Stimulated activated naive B cell treated with anti-CD40 and anti-IgM and Interleukin-4, amounts not matched to agents 10 μg/mL and 1 μg/mL and 100 μg/mL, for 72 hours (primary cell): ENCODE data around the gene ARHGAP40.

ENCODE experiments used
- ATAC-seq, 2 donors: fragments of 150-1000 bp; cut with Tn5 transposase; replicated peaks; 2 replicates each; pipeline ENCODE4 v1.10.0; 2021; ENCODE audit warnings: moderate library complexity in 1 of 2
- DNase-seq: peaks from one replicate; pipeline ENCODE4 v3.0.0; 2021
- H3K27ac Mint-ChIP-seq: one replicate; pipeline ENCODE4 v1.8.0; 2022; ENCODE audit warnings: mild to moderate bottlenecking, mixed read lengths
- H3K27me3 Mint-ChIP-seq, 2 donors: one replicate each; pipeline ENCODE4 v1.8.0; 2022; ENCODE audit warnings: mixed read lengths in 2 of 2
- H3K36me3 Mint-ChIP-seq, 2 donors: one replicate each; pipeline ENCODE4 v1.8.0; 2022; ENCODE audit warnings: mixed read lengths in 2 of 2, mild to moderate bottlenecking in 1 of 2
- H3K4me1 Mint-ChIP-seq, 2 donors: one replicate each; pipeline ENCODE4 v1.8.0; 2022; ENCODE audit warnings: mixed read lengths in 2 of 2, mild to moderate bottlenecking in 1 of 2
- H3K4me3 Mint-ChIP-seq, 2 donors: one replicate each; pipeline ENCODE4 v1.8.0; 2022; ENCODE audit warnings: mild to moderate bottlenecking in 2 of 2, mixed read lengths in 2 of 2, moderate library complexity in 1 of 2
- H3K9me3 Mint-ChIP-seq, 2 donors: one replicate each; pipeline ENCODE4 v1.8.0; 2022; ENCODE audit warnings: mixed read lengths in 2 of 2, mild to moderate bottlenecking in 1 of 2

ARHGAP40 gene

DNA sequence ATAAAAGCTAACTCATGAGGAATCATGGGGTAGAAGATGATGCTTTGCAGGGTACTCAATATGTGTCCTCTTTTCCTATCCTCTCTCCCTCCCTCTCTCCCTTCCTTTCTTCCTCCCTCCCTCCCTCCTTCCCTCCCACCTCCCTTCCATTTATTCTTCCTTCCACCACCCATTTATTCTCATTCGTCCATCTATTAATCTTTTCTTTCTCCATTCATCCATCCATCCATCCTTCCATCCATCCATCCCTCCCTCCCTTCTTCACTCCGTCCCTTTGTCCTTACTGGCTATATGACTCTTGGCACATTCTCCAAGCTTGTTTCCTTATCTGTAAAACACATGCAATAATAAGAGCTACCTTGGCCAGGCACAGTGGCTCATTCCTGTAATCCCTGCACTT lies 40.9 kb downstream of the ARHGAP40 start:
- Mint-ChIP-seq H3K4me1 (peaks cover 21 to 25% of the 10 kb centered on the region in 2 donors), H3K36me3 (no peaks in the 10 kb centered on the region), H3K9me3 (no peaks in the 10 kb centered on the region), H3K27ac (no peak overlapping the region), H3K4me3 (no peak overlapping the region), H3K27me3 (peaks cover 55 to 58% of the 10 kb centered on the region in 2 donors)
- no peak for DNase-seq
- no peak for ATAC-seq

DNA sequence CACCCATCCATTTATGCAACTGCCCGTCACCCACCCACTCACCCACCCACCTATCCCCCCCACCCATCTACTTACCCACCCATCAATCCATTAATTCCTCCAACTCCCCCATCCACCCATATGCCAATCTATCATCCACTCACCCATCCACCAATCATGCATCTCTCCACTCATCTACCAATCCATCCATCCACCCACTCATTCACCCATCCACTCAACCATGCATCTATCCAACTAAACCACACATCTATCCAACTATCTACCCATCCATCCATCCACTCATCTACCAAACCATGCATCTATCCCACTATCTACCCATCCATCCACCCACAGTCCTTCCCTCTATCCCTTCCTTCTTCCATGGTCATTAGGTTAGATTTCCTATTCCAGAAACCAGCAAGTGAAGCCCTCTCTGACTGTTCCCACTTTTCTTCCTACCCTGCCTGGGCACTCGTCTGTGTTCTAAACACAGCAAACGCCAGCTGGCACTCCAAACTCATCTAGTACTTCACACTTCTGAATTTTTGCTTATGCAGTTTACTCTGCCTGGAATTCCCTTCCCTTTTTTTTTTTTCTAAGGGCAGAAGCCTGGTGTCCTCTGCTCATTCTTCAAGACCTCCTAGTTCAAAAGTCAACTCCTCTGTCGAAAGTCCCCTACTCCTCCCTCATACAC lies 43.1 kb downstream of the ARHGAP40 start:
- Mint-ChIP-seq H3K4me3 (peak overlapping the region in 1 of 2 donors; percentile 84), H3K36me3 (no peaks in the 10 kb centered on the region), H3K27me3 (peaks cover 58 to 59% of the 10 kb centered on the region in 2 donors), H3K9me3 (no peaks in the 10 kb centered on the region), H3K27ac (no peak overlapping the region), H3K4me1 (peaks cover 21 to 25% of the 10 kb centered on the region in 2 donors)
- peak in 1 of 2 donors; percentile 14 for ATAC-seq
- DNase-seq = no peak

DNA sequence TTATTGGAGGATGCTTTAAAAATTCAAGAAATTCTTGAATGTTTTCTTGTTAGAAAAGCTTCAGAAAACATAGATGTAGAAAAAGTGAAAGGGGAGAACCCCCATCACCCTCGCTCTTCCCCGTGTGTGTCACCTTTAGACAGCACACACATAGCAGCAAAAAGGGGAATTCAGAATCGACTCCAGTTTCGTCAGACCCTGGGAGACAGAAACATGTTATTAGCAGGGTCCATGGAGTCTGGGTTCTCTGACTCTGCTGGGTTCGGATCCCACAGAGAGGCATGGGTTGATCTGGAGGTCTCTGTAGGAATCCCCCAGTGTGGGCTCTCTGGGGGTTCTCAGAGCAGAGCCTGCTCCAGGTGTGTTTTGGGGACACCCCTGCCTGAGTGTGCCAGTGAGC lies 43.7 kb downstream of the ARHGAP40 start:
- H3K27ac Mint-ChIP-seq = peak overlapping the region; percentile 45
- peak; percentile 71 to 81 for ATAC-seq
- H3K4me3 Mint-ChIP-seq = peak overlapping the region in 1 of 2 donors; percentile 84
- H3K36me3 Mint-ChIP-seq = no peaks in the 10 kb centered on the region
- peaks cover 59 to 60% of the 10 kb centered on the region in 2 donors for H3K27me3 Mint-ChIP-seq
- peaks cover 21 to 25% of the 10 kb centered on the region in 2 donors for H3K4me1 Mint-ChIP-seq
- no peaks in the 10 kb centered on the region for H3K9me3 Mint-ChIP-seq
- peak; percentile 8 for DNase-seq

DNA sequence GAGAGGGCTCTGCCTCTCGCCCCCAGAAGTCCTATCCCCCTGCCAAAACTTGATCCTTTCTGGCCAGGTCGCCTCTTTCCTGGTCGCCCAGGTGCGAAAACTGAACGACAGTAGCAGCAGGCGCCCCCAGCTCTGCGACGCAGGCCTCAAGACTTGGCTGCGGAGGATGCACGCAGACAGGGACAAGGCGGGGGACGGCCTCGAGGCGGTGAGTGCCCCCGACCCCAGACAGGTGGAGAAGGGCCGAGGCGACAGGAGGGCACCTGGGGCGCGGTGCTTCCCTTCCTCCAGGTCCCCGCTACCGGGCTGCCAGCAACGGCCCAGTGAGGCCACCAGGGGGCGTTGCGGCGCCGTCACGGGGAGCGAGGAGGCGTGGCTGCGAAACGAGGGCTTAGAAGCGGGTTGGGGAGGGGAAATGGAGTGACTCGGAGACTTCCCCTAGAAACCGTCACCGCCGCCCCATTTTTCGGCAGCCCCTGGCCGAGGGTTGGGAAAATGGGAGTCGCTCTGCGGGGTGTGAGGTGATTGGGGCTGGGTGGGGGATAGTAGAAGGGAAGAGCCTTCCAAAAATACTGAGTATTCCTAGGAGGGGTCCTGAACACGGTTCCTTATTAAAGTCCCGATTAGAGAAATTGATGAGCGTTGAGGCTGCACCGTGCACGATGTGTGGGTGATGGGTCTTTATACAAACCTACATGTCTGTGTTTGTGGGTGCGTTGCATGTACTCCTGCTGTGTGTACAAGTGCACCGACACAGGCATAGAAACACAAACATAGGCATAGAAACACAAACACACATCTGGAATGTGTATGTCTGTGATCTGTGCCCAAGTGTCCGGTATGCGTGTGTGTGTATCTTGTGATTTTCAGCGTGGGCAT lies 44.6 kb downstream of the ARHGAP40 start:
- peaks cover 18 to 25% of the 10 kb centered on the region in 2 donors for H3K4me1 Mint-ChIP-seq

DNA sequence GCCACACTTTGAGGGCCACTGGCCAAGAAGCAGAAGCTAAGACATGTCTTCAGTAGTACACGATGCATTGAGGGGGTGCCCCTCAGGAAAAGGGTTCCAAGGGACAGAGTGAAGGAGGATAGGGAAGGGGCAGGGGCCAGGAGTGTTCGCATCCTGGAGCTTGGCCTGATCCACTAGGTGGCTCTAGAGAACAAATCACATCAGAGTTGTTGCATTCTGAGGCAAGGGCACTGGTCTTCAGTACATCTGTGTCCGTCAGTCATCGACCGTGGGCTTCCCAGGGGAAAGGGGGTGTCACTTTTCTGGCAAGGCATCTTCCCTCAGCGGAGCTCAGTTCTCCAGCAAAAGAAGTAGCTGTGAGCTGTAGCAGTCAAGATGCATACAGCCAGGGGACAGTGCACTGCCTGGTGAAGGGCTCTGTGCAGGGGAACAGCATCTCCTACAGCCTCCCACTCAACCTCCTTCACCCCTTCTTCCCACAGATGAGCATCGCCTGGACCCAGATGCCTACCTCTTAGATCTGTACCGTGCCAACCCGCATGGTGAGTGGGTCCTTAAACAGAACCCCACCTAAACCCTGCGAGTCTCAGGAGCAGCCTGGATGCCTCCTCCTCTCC lies 47.8 kb downstream of the ARHGAP40 start:
- Mint-ChIP-seq H3K9me3 (peaks cover 4 to 5% of the 10 kb centered on the region in 2 donors), H3K4me1 (peaks cover 18 to 25% of the 10 kb centered on the region in 2 donors), H3K36me3 (no peaks in the 10 kb centered on the region), H3K27me3 (peaks cover 34 to 35% of the 10 kb centered on the region in 2 donors), H3K4me3 (no peak overlapping the region), H3K27ac (no peak overlapping the region)
- no peak for DNase-seq
- no peak for ATAC-seq

More for the DNA sequence above, 44.6 kb downstream of the ARHGAP40 start:
- no peaks in the 10 kb centered on the region for H3K36me3 Mint-ChIP-seq
- peak overlapping the region; percentile 84 to 86 for H3K4me3 Mint-ChIP-seq
- H3K9me3 Mint-ChIP-seq = no peaks in the 10 kb centered on the region
- DNase-seq = peak; percentile 83
- ATAC-seq = peak; percentile 91 to 93
- H3K27ac Mint-ChIP-seq = peak overlapping the region; percentile 60
- H3K27me3 Mint-ChIP-seq = peaks cover 51% of the 10 kb centered on the region in 2 donors

DNA sequence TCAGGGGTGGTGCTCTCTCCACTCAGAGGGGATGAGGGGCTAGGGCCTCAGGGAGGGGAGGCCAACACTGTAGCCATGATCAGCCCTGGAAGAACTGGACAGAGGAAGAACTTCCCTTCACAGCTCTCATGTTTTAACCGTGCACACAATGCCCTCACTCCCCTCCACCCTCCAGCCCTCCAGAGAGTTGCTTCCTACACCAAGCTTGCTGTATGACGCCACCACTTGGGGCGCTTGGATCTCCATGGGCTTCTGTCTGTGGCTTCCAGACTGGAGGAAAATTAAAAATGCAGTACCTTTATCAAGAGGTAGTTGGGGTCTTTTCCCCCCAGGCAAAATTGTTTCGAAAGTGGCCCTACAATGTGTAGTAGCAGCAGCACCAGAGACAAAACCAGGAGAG lies 48.4 kb downstream of the ARHGAP40 start:
- ATAC-seq = no peak
- Mint-ChIP-seq H3K36me3 (no peaks in the 10 kb centered on the region), H3K4me3 (no peak overlapping the region), H3K4me1 (peaks cover 13 to 19% of the 10 kb centered on the region in 2 donors), H3K27ac (no peak overlapping the region), H3K9me3 (peaks cover 4 to 5% of the 10 kb centered on the region in 2 donors), H3K27me3 (peaks cover 27 to 32% of the 10 kb centered on the region in 2 donors)
- DNase-seq = no peak

DNA sequence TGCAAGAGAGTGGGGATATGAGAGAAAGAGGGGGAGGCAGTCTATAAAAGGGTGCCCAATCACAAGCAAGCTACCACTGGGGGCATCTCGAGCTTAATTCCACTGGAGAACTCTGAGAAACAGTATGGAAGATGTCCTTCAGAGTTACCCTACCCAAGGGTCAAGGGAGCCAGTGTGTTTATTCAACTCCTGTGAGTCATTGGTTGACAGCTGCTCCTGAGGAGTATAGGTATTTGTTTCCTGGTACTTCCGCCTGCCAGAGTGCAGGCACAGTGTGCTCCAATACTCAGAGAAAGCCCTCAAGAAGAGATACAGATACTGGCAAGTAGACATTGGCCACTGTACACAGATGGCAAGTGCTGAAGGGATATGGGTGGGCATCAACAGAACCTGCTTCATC lies 49.5 kb downstream of the ARHGAP40 start:
- Mint-ChIP-seq H3K4me1 (peaks cover 6 to 8% of the 10 kb centered on the region in 2 donors), H3K9me3 (peaks cover 4 to 5% of the 10 kb centered on the region in 2 donors), H3K4me3 (no peak overlapping the region), H3K36me3 (no peaks in the 10 kb centered on the region), H3K27ac (no peak overlapping the region), H3K27me3 (peaks cover 28 to 39% of the 10 kb centered on the region in 2 donors)
- ATAC-seq (no peak), DNase-seq (no peak)

DNA sequence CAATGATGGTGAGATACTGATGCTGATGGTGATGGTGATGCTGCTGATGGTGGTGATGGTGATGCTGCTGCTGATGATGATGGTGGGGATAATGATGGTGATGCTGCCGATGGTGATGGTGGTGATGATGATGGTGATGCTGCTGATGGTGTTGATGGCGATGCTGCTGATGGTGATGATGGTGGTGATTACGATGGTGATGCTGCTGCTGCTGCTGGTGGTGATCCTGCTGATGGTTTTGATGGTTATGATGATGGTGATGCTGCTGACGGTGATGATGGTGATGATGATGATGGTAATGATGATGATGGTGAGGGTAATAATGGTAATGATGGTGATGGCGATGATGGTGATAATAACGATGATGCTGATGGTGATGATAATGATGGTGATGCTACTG lies 50.0 kb downstream of the ARHGAP40 start:
- H3K4me3 Mint-ChIP-seq = no peak overlapping the region
- H3K4me1 Mint-ChIP-seq = peaks cover 3 to 4% of the 10 kb centered on the region in 2 donors
- DNase-seq (no peak), ATAC-seq (no peak)
- no peak overlapping the region for H3K27ac Mint-ChIP-seq
- H3K9me3 Mint-ChIP-seq = peaks cover 4 to 5% of the 10 kb centered on the region in 2 donors
- H3K27me3 Mint-ChIP-seq = peaks cover 28 to 38% of the 10 kb centered on the region in 2 donors
- H3K36me3 Mint-ChIP-seq = no peaks in the 10 kb centered on the region

DNA sequence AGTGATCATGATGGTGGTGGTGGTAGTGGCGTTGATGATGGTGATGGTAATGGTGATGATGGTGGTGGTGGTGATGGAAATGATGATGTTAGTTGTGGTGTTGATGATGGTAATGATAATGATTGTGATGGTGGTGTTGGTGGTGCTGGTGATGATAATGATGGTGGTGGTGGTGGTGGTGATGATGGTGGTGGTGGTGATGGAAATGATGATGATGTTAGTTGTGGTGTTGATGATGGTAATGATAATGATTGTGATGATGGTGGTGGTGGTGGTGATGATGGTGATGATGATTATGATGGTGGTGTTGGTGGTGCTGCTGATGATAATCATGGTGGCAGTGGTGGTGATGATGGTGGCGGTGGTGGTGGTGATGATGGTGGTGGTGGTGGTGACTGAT lies 51.4 kb downstream of the ARHGAP40 start:
- Mint-ChIP-seq H3K4me1 (no peaks in the 10 kb centered on the region), H3K36me3 (no peaks in the 10 kb centered on the region), H3K27me3 (peaks cover 35 to 41% of the 10 kb centered on the region in 2 donors), H3K9me3 (peaks cover 4 to 5% of the 10 kb centered on the region in 2 donors), H3K4me3 (no peak overlapping the region), H3K27ac (no peak overlapping the region)
- ATAC-seq = no peak
- no peak for DNase-seq

DNA sequence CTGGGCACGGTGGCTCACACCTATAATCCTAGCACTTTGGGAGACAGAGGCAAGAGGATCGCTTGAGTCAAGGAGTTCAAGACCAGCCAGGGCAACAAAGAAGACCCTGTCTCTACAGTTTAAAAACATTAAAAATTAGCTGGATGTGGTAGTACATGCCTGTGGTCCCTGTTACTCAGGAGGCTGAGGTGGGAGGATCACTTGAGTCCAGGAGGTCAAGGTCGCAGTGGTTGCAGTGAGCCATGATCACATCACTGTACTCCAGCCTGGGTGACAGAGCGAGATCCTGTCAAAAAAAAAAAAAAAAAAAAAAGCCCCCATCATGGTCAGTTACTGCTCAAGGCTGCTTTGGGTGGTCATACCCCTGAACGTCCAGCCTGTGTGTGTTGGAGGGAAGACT lies 55.8 kb downstream of the ARHGAP40 start:
- Mint-ChIP-seq H3K9me3 (peaks cover 4 to 5% of the 10 kb centered on the region in 2 donors), H3K4me3 (no peak overlapping the region), H3K4me1 (peaks cover 1 to 6% of the 10 kb centered on the region in 2 donors), H3K36me3 (no peaks in the 10 kb centered on the region), H3K27me3 (peaks cover 53 to 66% of the 10 kb centered on the region in 2 donors), H3K27ac (no peak overlapping the region)
- no peak for DNase-seq
- no peak for ATAC-seq

DNA sequence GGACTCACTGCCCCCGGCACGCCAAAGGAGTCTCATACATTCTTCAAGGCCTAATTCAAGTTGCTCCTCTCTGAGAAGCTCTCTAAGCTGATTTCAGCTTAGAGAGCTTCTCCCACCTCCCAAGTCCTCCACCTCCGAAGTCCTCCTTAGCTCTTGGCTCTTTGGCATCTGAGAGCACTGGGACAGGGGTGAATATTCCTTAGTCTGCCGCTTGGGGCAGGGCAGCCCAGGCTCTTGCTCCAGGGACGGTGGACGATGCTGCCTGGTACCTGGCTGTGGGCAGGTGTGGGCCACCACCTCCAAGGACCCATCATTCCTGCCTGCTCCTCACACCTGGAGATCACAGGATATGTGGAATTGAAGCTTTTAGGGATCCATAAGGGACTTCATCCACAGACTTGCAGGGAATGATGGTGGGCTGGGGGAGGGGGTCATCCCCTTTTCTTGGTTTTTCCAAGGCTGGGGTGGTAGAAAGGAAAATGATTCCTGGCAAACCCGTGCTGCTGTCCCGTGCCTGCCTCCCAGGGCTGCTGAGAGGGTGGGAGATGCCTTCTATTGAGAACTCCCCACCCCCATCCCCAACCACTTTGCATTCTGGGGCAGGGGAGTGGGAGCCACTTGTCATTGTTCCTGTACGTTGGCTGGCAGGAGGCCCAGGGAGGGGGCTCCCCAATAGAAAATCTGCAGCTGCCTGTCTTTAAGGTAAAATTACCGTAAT lies 57.4 kb downstream of the ARHGAP40 start:
- ATAC-seq (peak; percentile 80 to 85), DNase-seq (no peak)
- H3K9me3 Mint-ChIP-seq = no peaks in the 10 kb centered on the region
- H3K27me3 Mint-ChIP-seq = peaks cover 56 to 68% of the 10 kb centered on the region in 2 donors
- peaks cover 1 to 6% of the 10 kb centered on the region in 2 donors for H3K4me1 Mint-ChIP-seq
- H3K4me3 Mint-ChIP-seq = no peak overlapping the region
- no peaks in the 10 kb centered on the region for H3K36me3 Mint-ChIP-seq
- no peak overlapping the region for H3K27ac Mint-ChIP-seq

DNA sequence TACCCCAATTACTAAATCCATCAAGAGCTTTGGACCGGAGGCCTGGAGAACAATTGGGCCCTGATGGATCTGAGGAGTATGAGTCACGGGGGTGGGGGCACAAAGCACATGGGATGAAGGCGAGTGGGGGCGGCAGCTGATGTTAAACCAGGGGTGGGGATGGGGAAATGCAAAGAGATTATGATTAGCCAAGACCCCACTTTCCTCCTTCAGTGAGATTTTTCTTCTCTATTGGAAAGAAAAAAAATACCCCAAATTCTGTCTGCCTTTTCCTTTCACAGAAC lies 57.9 kb downstream of the ARHGAP40 start:
- Mint-ChIP-seq H3K9me3 (peaks cover 2% of the 10 kb centered on the region in 2 donors), H3K27me3 (peaks cover 59 to 73% of the 10 kb centered on the region in 2 donors), H3K36me3 (no peaks in the 10 kb centered on the region), H3K4me3 (no peak overlapping the region), H3K27ac (no peak overlapping the region), H3K4me1 (peaks cover 1 to 6% of the 10 kb centered on the region in 2 donors)
- ATAC-seq = no peak
- no peak for DNase-seq

DNA sequence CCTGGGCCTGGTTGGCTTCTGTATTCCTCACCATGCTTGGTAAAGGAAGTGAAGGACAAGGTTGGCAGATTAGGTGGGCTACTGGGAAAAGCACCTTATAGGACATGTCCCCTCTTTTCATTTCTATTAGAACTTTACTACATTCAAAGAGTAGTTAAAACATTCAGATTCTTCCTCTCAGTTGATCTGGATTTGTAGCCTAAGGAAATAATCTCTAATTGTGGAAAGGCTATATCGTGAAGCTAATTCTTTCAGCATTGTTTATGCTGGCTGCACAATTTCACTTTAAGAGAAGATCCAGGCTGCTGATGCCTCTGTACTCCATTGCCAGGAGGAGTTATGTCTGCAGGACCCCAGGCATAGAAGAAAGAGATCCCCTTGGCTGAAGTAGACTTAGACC lies 58.8 kb downstream of the ARHGAP40 start:
- DNase-seq (no peak), ATAC-seq (no peak)
- no peak overlapping the region for H3K27ac Mint-ChIP-seq
- no peaks in the 10 kb centered on the region for H3K36me3 Mint-ChIP-seq
- H3K4me3 Mint-ChIP-seq = no peak overlapping the region
- H3K27me3 Mint-ChIP-seq = peaks cover 58 to 74% of the 10 kb centered on the region in 2 donors
- peaks cover 3 to 4% of the 10 kb centered on the region in 2 donors for H3K9me3 Mint-ChIP-seq
- peaks cover 1 to 6% of the 10 kb centered on the region in 2 donors for H3K4me1 Mint-ChIP-seq

DNA sequence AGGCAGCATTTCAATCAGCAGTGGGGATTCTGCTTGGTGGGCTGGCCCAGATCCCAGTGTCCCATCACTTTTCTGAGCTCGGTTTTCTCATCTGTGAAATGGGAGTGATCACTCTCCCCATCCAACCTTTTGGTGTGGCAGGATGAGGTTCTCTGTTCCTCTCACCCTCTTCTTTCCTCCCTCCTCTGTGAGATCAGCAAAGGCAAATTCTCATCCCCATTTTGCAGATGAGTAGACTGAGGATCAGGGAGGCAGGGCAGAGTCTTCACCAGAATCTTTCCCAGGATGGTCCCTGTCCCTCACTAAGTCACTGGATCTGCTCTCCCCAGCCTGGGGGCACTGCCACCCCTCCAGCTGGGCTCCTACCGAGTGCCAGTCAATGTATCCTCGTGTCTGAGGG lies 62.1 kb downstream of the ARHGAP40 start:
- Mint-ChIP-seq H3K36me3 (no peaks in the 10 kb centered on the region), H3K27ac (no peak overlapping the region), H3K4me1 (peaks cover 1 to 4% of the 10 kb centered on the region in 2 donors), H3K4me3 (no peak overlapping the region), H3K9me3 (peaks cover 3 to 4% of the 10 kb centered on the region in 2 donors), H3K27me3 (peaks cover 44 to 63% of the 10 kb centered on the region in 2 donors)
- DNase-seq = no peak
- no peak for ATAC-seq
